HCT116 (cell line): ENCODE measurements around the gene MST1.
"Not testable (repeated sequence)": the region's sequence is repeated elsewhere in the genome, so short reads cannot be mapped to it uniquely, and the experiment has no call there.

Source experiments
- CEBPB ChIP-seq: IDR thresholded peaks from 2 replicates; pipeline ENCODE4 v1.6.1; 2012; ENCODE audit warnings: low read depth
- CTCF ChIP-seq, 3 experiments: fragments of 200-600 bp in 1 of 3; sonication (generic) in 1 of 3; IDR thresholded peaks in 2 of 3; conservative IDR thresholded peaks in 1 of 3; 2 replicates each; pipeline ENCODE4 v1.5.1; 2012 to 2017; ENCODE audit warnings: low read depth in 2 of 3, low read length in 2 of 3, antibody characterized with exemption in 1 of 3, borderline replicate concordance in 1 of 3, control low read depth in 1 of 3, mild to moderate bottlenecking in 1 of 3, mixed read lengths in 1 of 3, mixed run types in 1 of 3, moderate library complexity in 1 of 3; ENCODE audit not compliant: insufficient read depth in 1 of 3
- EZH2 ChIP-seq: fragments of 200-600 bp; sonication (generic); IDR thresholded peaks from 2 replicates; pipeline ENCODE4 v1.6.1; 2017; ENCODE audit warnings: antibody characterized with exemption, mixed run types
- SP1 ChIP-seq: IDR thresholded peaks from 2 replicates; pipeline ENCODE4 v1.6.1; 2012; ENCODE audit warnings: low read depth
- TF ChIP-seq, protein P1 (sequence below): IDR thresholded peaks from 2 replicates; pipeline ENCODE4 v1.6.1; 2012
- TF ChIP-seq, protein P2 (sequence below): IDR thresholded peaks from 2 replicates; pipeline ENCODE4 v1.6.1; 2012

DNA sequence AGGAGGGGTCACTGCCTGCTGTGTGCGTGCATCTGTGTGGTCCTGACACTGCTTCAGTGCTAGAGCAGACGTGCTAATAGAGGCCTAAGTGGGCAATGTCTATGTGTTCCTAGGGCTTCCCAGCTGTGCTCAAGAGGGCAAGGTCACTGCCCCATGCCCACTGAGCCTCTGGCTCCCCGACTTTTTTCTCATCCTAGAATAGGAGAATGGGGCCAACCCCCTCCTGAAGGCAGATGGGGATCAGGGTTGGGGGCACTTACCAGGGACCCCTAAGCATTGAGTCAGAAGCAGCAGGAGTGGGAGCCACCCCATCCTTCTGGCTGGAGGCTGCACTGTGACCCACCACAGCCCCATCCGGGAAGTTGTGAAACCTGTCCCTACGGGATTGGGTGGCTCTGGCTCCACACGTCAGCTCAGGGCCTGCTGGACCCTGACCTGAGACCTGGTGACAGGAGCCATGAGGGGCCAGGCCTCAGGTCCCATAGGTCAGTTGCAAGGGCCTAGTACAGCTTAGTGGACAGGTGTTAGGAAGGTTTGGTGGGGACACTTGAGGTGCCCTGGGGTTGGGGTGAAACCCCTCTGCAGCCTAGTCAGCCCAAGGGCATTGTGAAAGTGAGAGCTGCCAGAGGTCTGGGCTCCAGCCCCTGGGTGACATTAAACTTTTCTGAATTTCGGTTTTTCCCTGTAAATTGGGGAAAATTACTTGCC is 782 bp downstream of the MST1 start:
- TF ChIP-seq, protein P1, sequence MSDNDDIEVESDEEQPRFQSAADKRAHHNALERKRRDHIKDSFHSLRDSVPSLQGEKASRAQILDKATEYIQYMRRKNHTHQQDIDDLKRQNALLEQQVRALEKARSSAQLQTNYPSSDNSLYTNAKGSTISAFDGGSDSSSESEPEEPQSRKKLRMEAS: not testable (repeated sequence)
- TF ChIP-seq SP1; CTCF (IDR thresholded peaks at IDR 0.05 in 2 of 3, conservative IDR thresholded peaks at IDR 0.05 in 1 of 3; ENCODE audit: borderline replicate concordance in 1 of 3, insufficient read depth in 1 of 3, low read depth in 2 of 3, low read length in 2 of 3); EZH2; CEBPB: not testable (repeated sequence)
- TF ChIP-seq, protein P2, sequence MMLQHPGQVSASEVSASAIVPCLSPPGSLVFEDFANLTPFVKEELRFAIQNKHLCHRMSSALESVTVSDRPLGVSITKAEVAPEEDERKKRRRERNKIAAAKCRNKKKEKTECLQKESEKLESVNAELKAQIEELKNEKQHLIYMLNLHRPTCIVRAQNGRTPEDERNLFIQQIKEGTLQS: not testable (repeated sequence)
